ENCODE data around the gene MFRP.
A peak's percentile ranks its signal among the peaks of the same experiment; 100 is the strongest.

The MFRP gene

DNA sequence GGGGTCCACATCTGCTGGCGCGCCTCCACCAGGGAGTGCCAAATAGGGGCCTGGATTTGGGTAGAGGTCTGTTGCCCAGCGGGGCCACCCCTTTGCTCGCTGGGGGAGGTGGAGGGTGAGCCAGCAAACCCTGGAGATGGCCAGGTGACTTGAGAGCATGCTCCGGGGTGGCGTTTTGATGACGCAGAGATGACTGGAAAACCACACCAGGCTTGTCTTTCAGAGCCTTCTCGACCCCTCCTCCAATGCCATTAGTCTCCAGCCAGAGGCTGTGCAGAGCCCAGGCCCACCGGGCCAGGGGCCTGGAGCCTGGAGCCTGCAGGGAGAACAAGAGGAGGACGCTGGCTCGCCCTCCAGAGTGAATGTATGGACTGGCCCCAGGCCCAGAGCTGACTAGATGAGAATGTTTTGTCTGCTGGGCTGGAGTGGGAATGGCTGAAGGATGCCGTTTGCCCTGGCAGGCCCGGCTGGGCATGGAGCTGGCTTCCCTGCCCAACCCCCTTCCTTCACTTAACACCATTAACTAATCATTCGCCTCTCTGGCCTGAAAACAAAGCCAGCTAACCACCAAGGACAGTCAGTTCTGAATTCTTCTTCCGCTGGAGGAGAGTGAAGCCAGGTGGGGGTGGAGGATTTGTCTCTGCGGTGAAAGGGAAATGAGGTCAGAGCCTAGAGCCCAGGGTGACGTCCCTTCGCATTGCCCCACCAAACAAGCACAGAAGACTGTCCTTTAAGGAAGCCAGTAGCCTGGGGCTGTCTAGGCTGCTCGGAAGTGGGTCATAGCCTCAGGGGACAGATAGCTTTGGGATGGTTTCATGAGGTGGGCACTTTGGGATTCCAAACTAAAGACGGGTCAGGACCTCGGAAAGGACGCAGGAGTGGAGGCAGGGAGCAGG lies 28.0 kb downstream of the MFRP start:
- peak; percentile 67 for DNase-seq (ENCODE audit: low spot score)

- peak; percentile 56 for DNase-seq (ENCODE audit: low spot score)
Measured at GRCh38 chr11:119317592-119318239, 28.8 kb downstream of the MFRP start.

DNA sequence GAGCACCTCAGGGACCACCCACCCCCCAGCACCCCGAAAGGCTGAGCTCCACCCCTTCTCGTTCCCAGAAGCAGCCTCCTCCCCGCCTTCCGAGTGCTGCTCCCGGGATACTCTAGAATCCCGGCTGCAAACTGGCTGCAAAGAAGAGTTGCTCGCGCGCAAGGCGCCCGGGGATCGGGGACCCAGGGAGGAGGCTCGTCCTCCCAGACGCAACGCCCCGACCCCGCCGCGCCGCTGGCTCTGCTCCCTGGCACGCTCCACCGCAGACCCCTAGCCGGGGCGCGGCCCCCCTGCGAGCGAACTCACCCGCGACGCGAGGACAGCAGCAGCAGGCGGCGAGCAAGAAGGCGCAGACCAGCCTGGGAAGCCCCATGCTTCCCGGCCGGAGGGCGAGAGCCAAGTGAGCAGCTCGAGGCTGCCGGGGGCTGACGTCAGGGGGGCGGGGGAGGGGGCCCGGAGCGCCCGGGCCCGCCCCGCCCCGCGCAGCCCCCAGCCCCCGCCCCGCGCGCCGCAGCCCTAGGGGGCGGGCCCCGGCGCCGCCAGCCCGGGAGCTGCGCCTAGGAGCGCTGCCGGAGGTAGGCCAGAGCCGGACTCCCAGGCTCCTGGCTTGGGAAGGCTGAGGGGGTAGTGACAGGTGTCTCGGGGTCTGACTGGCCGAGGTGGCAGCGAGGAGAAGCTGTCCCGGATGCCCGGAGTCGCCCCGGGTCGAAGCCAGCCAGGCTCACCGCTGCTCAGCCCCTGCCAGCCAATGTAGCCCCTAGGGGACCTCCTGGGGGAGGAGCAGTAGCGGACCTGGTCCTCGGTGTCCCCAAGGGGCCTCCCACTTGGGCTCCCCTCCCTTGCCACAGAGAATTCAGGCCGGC lies 29.5 kb downstream of the MFRP start, which contains the start of gene MCAM:
MCAM (minus strand) TSS at position 402 of the 863 bp plus-strand sequence; CDS start at position 373, 29 bp downstream.
- DNase-seq (ENCODE audit: low spot score), result no peak

GRCh38 chr11:119316016-119316728 lies 30.3 kb downstream of the MFRP start:
- DNase-seq (ENCODE audit: low spot score), result peak; percentile 63

GRCh38 chr11:119315131-119316015 lies 31.1 kb downstream of the MFRP start:
- peak; percentile 79 for DNase-seq (ENCODE audit: low spot score)

DNA sequence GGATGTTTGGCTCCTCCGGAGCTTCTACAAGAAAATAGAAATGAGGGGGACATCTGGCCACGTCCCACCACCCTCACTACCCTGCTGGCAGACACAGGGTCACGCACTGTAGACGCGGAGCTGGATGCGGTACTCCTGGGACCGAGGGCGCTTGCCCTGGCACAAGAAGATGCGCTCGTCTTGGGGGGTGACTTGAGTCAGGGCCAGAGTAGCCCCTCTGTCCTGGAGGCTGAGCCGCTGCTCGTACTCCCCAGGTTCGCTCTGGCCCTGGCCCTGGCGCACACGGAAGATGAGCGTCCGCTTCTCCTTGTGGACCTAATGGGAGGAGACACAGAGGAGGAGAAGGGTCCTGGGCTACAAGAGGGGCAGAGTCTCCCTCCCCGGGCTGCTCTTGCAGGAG lies 31.8 kb downstream of the MFRP start:
- no peak for DNase-seq (ENCODE audit: low spot score)

- DNase-seq (ENCODE audit: low spot score), result no peak
Measured at GRCh38 chr11:119310682-119311052, 35.8 kb downstream of the MFRP start.

GRCh38 chr11:119309953-119310681 lies 36.4 kb downstream of the MFRP start:
- DNase-seq (ENCODE audit: low spot score), result no peak

DNA sequence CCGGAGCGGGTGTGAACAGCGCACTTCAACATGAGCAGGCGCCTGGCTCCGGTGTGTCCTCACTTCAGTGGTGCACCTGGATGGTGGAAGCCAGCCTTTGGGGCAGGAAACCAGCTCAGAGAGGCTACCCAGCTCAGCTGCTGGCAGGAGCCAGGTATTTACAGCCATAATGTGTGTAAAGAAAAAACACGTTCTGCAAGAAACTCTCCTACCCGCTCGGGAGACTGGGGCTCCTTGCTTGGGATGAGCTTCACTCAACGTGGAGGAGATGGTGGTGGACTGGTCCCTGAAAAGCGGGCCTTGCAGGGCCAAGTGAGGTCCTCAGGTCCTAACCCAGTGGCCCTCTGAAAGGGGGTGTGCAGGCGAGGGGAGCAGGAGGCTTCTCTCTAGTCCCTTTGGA lies 37.1 kb downstream of the MFRP start:
- DNase-seq (ENCODE audit: low spot score), result no peak

GRCh38 chr11:119307974-119308373 lies 38.5 kb downstream of the MFRP start:
- DNase-seq (ENCODE audit: low spot score), result no peak

DNA sequence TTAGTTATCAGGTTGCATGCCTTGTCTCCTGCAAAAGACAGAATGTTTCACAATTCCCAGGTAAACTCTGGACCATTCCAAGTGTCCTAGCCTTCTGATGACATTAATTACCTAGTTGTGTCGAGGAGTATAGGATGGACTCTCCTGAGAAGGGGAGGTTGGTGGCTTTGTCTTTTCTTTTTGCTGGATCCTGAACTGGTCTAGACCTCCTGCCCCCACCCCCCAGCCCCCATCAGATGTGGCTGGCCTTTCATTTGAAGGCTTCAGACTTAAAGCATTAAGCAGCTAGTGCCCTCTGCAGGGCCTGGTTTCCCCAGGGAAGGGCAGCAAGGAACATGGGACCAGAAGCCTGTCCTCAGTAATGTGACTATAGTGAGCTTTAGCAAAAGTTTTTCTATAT lies 39.3 kb downstream of the MFRP start:
- DNase-seq (ENCODE audit: low spot score), result peak; percentile 59

GRCh38 chr11:119306373-119306890 lies 40.1 kb downstream of the MFRP start:
- no peak for DNase-seq (ENCODE audit: low spot score)

DNA sequence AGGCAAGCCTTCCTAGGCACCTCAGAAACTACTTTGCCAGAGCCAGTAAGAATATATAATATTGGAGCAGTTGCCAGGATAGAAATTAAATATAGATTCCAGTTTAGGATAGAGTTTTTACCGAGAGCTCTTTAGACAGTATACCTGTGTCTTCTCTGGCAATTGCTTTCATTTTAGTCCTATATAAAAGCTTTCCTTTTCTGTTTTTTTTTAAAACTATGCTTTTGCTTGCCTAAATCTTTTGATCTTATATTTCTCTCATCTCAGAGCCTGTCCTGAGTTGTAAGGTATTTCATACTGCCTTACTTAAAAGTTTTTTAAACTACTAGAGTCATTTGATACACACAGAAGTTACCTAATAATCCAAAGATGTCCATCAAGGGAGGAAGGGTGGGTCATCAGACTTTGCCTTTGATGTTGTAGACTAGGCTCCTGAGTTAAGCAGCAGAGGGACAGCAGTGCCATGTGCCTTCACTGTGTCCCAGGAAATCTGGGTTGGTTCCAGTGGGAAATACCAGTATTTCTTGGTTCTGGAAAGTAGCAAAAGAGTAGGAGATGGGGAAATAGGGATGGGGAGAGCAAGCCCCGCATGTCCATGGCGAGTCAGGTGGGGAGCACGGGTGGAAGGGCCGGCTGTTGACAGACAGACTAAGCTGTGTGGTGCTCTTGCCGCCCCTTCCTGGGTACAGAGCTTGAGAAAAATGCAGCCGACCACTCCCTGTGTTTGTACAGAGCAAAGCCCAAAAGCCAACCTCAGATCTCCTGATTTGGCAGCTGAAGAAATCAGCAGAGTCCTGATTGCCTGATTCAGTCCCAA lies 40.7 kb downstream of the MFRP start:
- DNase-seq (ENCODE audit: low spot score), result no peak

- no peak for DNase-seq (ENCODE audit: low spot score)
Measured at GRCh38 chr11:119303227-119303718, 43.2 kb downstream of the MFRP start.

- DNase-seq (ENCODE audit: low spot score), result peak; percentile 78
Measured at GRCh38 chr11:119300198-119300964, 46.1 kb downstream of the MFRP start.

GRCh38 chr11:119299416-119299815 lies 47.1 kb downstream of the MFRP start:
- no peak for DNase-seq (ENCODE audit: low spot score)

- peak; percentile 89 for DNase-seq (ENCODE audit: low spot score)
Measured at GRCh38 chr11:119298726-119299125, 47.8 kb downstream of the MFRP start.

- DNase-seq (ENCODE audit: low spot score), result no peak
Measured at GRCh38 chr11:119297938-119298337, 48.6 kb downstream of the MFRP start.

Measured in cerebellar cortex (tissue), 1 donor.